Type B pancreatic cell (in vitro differentiated cells): ENCODE results near the gene AFAP1. TPM values are rescaled to one million over a fixed set of nuclear protein-coding genes. Genes with fewer than 3 reads are reported as not detected.

Experiments
- DNase-seq: peaks from one replicate; pipeline ENCODE4 v3.0.0; 2021; ENCODE audit warnings: mixed read lengths; ENCODE audit not compliant: unreplicated experiment; ENCODE audit errors: extremely low spot score
- H3K27ac Mint-ChIP-seq: 2 replicates; pipeline ENCODE4 v1.8.0; 2021; ENCODE audit warnings: mild to moderate bottlenecking, mixed read lengths
- H3K27me3 Mint-ChIP-seq: 2 replicates; pipeline ENCODE4 v1.8.0; 2021; ENCODE audit warnings: mixed read lengths
- H3K36me3 Mint-ChIP-seq: 2 replicates; pipeline ENCODE4 v1.8.0; 2021; ENCODE audit warnings: mixed read lengths
- H3K4me1 Mint-ChIP-seq: one replicate; pipeline ENCODE4 v1.8.0; 2021; ENCODE audit warnings: mixed read lengths; ENCODE audit not compliant: unreplicated experiment
- H3K4me3 Mint-ChIP-seq: 2 replicates; pipeline ENCODE4 v1.8.0; 2021; ENCODE audit warnings: mild to moderate bottlenecking, mixed read lengths
- H3K9me3 Mint-ChIP-seq: 2 replicates; pipeline ENCODE4 v1.8.0; 2021; ENCODE audit warnings: mixed read lengths
- CTCF ChIP-seq: fragments of 200-600 bp; sonication (generic); conservative IDR thresholded peaks from 2 replicates; pipeline ENCODE4 v1.5.0; 2021; ENCODE audit warnings: antibody characterized with exemption, mild to moderate bottlenecking
- total RNA-seq: library from RNA; stranded (reverse); gene quantifications from 2 replicates; pipeline ENCODE4 v1.2.1, GENCODE V29; 2021; ENCODE audit warnings: low replicate concordance

Gene AFAP1
- total RNA-seq, 1 donor from 2014 or later = 36.6 TPM

- Mint-ChIP-seq H3K9me3 (peaks cover 5% of the 10 kb centered on the region), H3K27me3 (no peaks in the 10 kb centered on the region), H3K36me3 (peaks cover 25% of the 10 kb centered on the region), H3K4me3 (no peak overlapping the region), H3K4me1 (peaks cover 41% of the 10 kb centered on the region), H3K27ac (no peak overlapping the region)
- DNase-seq = no peak
- no peak for TF ChIP-seq CTCF
Measured at GRCh38 chr4:7857238-7857701, 82.4 kb downstream of the AFAP1 start.

GRCh38 chr4:7855731-7856130, 83.9 kb downstream of the AFAP1 start:
- Mint-ChIP-seq H3K4me1 (peaks cover 29% of the 10 kb centered on the region), H3K9me3 (no peaks in the 10 kb centered on the region), H3K4me3 (no peak overlapping the region), H3K27ac (no peak overlapping the region), H3K36me3 (peaks cover 27% of the 10 kb centered on the region), H3K27me3 (no peaks in the 10 kb centered on the region)
- DNase-seq = no peak
- no peak for TF ChIP-seq CTCF

GRCh38 chr4:7854697-7855370, 84.8 kb downstream of the AFAP1 start:
- Mint-ChIP-seq H3K4me1 (peaks cover 27% of the 10 kb centered on the region), H3K27ac (no peak overlapping the region)
- TF ChIP-seq CTCF = no peak

GRCh38 chr4:7854216-7854615, 85.4 kb downstream of the AFAP1 start:
- Mint-ChIP-seq H3K36me3 (peaks cover 30% of the 10 kb centered on the region), H3K4me1 (peaks cover 24% of the 10 kb centered on the region), H3K27me3 (no peaks in the 10 kb centered on the region), H3K4me3 (no peak overlapping the region), H3K27ac (peak overlapping the region; percentile 64), H3K9me3 (no peaks in the 10 kb centered on the region)
- no peak for TF ChIP-seq CTCF
- no peak for DNase-seq

More at GRCh38 chr4:7854697-7855370, 84.8 kb downstream of the AFAP1 start:
- H3K4me3 Mint-ChIP-seq = no peak overlapping the region
- H3K36me3 Mint-ChIP-seq = peaks cover 31% of the 10 kb centered on the region
- no peaks in the 10 kb centered on the region for H3K9me3 Mint-ChIP-seq
- no peaks in the 10 kb centered on the region for H3K27me3 Mint-ChIP-seq
- no peak for DNase-seq

GRCh38 chr4:7853271-7853670, 86.4 kb downstream of the AFAP1 start:
- no peaks in the 10 kb centered on the region for H3K9me3 Mint-ChIP-seq
- no peaks in the 10 kb centered on the region for H3K27me3 Mint-ChIP-seq
- peaks cover 34% of the 10 kb centered on the region for H3K36me3 Mint-ChIP-seq
- no peak overlapping the region for H3K27ac Mint-ChIP-seq
- no peak for DNase-seq
- peaks cover 18% of the 10 kb centered on the region for H3K4me1 Mint-ChIP-seq
- no peak overlapping the region for H3K4me3 Mint-ChIP-seq
- TF ChIP-seq CTCF = no peak
